Vagina (tissue), 2 donors: ENCODE results near the gene ASB13.

Experiments
- POLR2A ChIP-seq, 2 donors: fragments of 450-650 bp; IDR thresholded peaks; one replicate each; pipeline ENCODE4 v1.6.1; 2017; ENCODE audit warnings: antibody characterized with exemption in 2 of 2, mild to moderate bottlenecking in 2 of 2, moderate library complexity in 2 of 2
- TF ChIP-seq, protein P1 (sequence below), 3 experiments: fragments of 450-650 bp in 2 of 3; fragments of 200-600 bp in 1 of 3; sonication (generic) in 1 of 3; IDR thresholded peaks; one replicate each; pipeline ENCODE4 v1.5.1; 2017 to 2019; ENCODE audit warnings: antibody characterized with exemption in 3 of 3, mild to moderate bottlenecking in 2 of 3, moderate library complexity in 2 of 3

DNA sequence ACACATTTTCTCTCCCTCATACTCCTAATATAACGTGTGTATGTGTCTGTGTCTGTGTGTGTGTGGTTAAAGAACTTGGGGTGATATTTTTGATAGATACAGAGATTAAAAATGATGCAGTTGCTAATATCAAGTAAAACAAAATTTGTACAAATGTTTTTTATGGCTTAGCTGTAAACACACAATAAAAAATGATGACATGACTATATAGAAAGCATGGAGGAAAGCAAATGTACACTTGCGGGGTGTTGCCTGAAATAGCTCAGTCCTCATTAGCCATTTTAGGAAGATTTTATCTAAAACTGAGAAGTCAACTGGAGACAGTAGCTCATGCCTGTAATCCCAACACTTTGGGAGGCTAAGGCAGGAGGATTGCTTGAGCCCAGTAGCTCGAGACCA is 12.6 kb upstream of the ASB13 start:
- TF ChIP-seq, protein P1, sequence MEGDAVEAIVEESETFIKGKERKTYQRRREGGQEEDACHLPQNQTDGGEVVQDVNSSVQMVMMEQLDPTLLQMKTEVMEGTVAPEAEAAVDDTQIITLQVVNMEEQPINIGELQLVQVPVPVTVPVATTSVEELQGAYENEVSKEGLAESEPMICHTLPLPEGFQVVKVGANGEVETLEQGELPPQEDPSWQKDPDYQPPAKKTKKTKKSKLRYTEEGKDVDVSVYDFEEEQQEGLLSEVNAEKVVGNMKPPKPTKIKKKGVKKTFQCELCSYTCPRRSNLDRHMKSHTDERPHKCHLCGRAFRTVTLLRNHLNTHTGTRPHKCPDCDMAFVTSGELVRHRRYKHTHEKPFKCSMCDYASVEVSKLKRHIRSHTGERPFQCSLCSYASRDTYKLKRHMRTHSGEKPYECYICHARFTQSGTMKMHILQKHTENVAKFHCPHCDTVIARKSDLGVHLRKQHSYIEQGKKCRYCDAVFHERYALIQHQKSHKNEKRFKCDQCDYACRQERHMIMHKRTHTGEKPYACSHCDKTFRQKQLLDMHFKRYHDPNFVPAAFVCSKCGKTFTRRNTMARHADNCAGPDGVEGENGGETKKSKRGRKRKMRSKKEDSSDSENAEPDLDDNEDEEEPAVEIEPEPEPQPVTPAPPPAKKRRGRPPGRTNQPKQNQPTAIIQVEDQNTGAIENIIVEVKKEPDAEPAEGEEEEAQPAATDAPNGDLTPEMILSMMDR (IDR thresholded peaks at IDR 0.05), result no peak
- no peak for TF ChIP-seq POLR2A (IDR thresholded peaks at IDR 0.05)
